Smooth muscle cell of trachea (primary cell): ENCODE measurements around the gene ST6GALNAC6. TPM values are rescaled to one million over a fixed set of nuclear protein-coding genes. Genes with fewer than 3 reads are reported as not detected.

Experiments used
- total RNA-seq: library from RNA; depleted of rRNA; stranded (reverse); fragments of >200 nt; gene quantifications from 2 replicates; pipeline ENCODE4 v1.2.1, GENCODE V29; 2014

Gene ST6GALNAC6, protein sequence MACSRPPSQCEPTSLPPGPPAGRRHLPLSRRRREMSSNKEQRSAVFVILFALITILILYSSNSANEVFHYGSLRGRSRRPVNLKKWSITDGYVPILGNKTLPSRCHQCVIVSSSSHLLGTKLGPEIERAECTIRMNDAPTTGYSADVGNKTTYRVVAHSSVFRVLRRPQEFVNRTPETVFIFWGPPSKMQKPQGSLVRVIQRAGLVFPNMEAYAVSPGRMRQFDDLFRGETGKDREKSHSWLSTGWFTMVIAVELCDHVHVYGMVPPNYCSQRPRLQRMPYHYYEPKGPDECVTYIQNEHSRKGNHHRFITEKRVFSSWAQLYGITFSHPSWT
- 47.7 and 90.0 TPM in 2 replicates for total RNA-seq

DNA sequence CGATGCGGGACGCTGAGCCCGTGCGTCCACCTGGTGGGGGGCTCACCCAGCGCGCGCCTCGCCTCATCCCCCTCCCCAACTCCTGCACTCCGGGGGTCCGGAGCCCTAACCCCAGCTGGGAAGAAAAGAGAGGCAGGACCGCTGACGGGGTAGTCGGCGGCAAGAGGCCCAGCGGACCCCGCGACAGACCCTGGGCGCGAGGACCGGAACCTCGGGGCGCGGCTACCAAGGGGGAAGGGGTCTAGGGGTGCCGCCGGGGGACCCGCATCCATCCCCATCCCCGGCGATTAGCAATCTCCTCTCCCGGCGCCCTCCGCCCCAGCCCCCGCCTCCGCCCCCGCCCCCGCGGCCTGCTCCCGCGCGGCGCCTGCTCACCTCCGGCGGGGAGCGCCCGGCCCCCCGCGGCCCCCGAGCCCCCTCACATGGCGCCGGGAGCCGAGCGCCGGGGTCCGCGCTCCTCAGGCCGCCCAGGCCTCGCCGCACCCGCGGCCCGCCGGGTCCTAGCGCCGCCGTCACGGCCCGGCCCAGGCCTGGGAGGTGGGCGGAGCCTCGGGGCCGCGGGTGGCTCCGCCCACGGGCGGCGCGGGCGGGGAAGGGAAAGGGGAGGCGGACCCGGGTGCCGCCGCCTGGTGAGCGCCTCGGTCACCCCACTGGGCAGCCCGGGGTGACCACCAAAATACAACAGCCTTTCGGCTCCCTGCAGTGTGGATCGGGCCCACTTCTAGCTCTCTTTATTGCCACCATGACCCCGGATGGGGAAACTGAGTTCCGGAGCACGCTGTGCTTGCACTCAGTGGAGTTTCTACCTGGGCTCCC lies at the start of gene ST6GALNAC6:
ST6GALNAC6 (minus strand) TSS at position 476 of the 816 bp plus-strand sequence. CDS start 1,622 bp downstream, outside the sequence.

DNA sequence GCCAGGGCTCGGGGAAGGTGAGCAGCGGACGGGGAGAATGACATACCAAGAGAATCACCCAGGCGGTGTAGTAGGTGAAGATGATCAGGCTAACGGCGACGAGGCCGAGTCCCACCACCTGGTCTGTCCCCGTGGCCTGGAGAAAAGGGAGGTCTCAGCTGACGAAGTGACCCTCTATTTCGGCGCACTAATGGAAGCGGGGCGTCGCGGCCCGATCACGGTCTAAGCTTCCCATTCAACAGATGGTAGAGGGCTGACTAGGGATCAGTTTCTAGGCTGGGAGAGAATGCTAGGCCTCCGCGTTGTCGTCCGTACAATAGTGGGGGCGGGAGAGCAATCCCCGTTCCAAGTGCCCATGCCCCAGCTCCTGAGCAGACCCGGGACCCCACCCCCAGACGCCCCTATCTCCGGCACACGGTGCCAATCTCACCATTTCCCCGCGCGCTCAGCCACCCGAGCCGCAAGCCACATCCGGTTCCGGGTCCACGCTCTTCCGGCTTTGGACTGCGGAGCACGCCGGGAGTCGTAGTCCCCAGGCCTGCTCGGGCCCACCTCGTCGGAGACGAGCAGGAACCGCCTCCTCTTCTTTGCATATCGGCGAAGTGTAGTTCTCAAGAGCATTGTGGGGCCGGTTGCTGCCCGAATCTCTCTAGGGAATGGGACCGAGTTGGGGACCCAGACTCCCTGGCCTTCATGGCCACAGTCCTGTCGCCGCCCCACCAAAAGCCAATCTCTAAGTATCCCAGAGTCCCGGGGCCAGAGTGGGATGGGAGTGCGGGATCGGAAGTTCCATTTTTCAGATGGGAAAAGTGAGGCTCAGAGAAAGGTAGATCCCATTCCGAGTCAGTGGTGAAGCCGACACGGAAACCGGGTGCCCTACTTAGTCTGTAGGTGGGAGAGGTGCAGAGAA lies 38.2 kb upstream of the ST6GALNAC6 start, which contains the start of gene DPM2:
DPM2 (minus strand) TSS at position 467 of the 910 bp plus-strand sequence; CDS start at position 433, 34 bp downstream.

DNA sequence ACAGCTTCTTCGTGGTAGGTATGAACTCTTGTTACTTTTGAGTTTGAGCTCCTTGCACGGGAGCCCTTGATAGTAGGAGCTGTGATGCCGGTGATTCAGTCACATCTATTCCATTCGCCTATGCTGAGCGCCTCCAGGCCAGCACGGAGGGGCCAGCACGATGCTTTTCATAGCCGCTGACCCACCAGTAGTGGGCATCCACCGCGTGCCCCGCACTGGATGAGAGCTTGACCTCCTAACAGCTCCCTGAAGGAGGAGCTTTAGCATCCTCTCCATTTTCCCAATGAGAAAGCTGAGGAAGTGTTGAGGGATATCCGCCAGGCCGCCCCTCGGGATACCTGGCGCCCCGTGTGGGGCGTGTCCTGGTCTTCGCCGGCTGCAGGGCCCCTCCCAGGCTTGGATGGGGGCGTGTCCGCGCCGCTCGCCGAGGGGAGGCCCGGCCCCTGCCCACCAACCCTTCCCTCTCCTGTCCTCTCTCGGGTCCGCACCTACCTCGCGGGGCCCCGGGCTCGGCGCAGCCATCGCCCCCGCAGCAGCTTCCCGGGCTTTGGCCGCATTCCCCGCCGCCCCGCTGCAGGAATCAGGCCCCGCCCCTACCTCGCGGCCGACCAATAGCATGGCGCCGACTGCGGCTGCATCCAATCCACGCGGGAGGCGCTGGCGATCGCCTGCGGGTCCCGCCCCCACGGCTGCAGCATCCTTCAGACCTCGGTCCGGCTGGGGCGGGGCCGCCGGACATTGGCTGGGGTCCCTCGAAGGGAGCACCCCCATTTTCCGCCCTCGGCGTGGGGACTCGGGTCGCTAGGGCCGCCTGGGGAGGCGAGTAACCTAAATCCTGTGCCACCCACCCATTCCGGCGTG lies 31.1 kb upstream of the ST6GALNAC6 start, which contains the start of gene PIP5KL1:
PIP5KL1 (minus strand) TSS at position 547 of the 861 bp plus-strand sequence; CDS start at position 522, 25 bp downstream.

DNA sequence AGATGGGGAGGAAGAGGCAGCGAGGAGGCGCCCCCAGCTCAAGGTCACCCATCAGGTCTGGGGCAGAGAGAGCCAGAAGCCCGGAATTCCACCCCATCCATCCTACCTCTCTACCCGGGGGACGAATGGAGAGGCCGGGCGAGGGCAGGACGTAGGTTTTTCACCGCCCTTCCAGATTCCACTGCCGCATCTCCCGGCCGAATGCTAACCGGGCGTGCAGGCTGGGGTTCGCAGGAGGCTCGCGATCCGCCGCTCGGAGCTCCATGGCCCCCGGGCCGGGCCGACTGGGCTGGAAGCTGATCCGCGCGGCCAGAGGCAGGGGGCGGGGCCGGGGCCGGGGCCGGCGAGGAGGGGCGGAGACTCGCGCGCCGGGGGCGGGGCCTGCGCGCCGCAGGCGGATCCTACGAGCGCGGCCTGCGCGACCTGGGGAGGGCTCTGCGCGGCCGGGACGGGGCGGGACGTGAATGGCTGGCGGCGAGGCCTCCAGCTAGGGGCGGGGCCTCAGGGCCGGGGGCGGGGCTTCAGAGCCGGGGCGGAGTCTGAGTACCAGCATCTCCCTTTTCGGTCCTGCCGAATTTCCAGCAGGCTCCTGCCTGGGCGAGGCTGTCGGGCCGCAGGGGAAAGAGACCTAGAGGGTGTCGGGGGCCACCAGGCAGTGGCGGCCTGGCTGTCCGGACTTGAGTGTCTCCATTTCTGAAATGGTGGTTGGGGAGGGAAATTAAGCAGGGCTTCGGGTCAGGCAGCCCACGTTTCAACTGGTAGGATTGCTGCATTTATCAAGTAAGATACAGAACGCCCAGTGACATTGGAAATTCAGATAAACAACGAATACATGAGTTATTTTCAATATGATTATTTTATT lies 17.5 kb upstream of the ST6GALNAC6 start, which contains the start of gene ST6GALNAC4:
ST6GALNAC4 (minus strand) TSS at position 322 of the 862 bp plus-strand sequence. CDS start 622 bp downstream, outside the sequence.

DNA sequence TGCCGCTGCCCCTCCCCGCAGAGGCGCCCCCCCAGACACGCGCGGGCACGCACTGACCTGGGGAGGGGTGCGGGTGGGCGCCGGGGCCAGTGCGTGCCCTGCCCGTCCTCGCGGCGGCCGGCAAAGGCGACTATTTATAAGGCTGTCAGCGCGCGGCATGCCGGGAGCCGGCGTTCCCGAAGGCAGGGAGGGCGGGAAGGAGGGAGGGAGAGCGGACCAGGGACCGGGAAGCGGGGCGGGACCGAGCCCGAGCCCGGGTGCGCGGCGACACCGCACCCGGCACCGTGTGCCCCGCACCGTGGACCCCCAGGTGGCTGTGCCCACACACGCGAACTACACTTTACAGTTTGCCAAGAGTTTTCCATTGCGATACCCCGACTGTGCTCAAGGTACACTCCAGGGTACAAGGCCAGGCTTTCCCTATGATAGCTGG lies 21.8 kb downstream of the ST6GALNAC6 start, which contains the start of gene AK1:
AK1 (minus strand) TSS at position 110 of the 433 bp plus-strand sequence. CDS start 3,058 bp downstream, outside the sequence.

DNA sequence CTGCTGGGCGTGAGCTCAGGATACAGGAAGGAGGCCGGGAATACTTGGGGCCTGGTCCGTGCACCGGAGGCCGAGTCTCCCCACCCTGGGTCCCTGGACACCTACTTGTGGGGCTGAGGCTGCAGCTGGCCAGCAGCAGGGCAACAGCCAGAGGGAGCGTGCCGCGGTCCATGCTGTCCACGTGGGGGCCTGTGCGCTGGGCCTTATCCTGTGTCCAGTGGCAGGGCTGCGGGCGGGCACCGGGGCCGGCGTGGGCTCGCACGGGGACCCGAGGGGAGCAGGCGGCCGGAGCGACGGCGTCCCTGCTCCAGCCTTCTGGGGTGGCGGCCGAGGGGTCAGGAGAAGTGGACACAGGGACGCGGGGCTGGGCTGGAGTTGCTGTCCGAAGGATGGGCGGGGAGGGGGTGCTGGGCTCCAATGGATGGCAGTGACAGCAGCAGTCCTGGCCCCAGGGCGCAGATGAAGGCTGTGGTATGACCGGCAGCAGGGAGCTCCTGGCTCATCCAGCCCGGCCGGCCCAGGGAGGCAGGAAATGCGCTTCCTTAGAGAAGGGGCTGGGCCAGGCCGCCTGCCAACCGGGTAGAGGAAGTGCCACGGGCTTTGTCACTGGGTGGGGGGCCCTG lies 45.1 kb downstream of the ST6GALNAC6 start, which contains the start of gene ENG:
ENG (minus strand) TSS at position 475 of the 623 bp plus-strand sequence; CDS start at position 172, 303 bp downstream.

Other genes with a start within 250 kb of the ST6GALNAC6 start
- 0.17 TPM in 1 of 2 replicates, not detected in the other for gene CFAP157, start 192.6 kb downstream of the ST6GALNAC6 start, total RNA-seq
- gene PTRH1, start 183.9 kb downstream of the ST6GALNAC6 start, total RNA-seq = 15.0 and 19.0 TPM in 2 replicates
- 0.15 TPM in 1 of 2 replicates, not detected in the other for gene TTC16, start 183.5 kb downstream of the ST6GALNAC6 start, total RNA-seq
- 4.1 and 4.5 TPM in 2 replicates for gene TOR2A, start 164.3 kb downstream of the ST6GALNAC6 start, total RNA-seq
- 0.29 TPM in 1 of 2 replicates, not detected in the other for gene SH2D3C, start 120.9 kb downstream of the ST6GALNAC6 start, total RNA-seq
- 39.6 and 54.7 TPM in 2 replicates for gene CDK9, start 113.6 kb downstream of the ST6GALNAC6 start, total RNA-seq
- 66.2 and 75.0 TPM in 2 replicates for gene FPGS, start 96.7 kb downstream of the ST6GALNAC6 start, total RNA-seq
- gene ENG, start 44.9 kb downstream of the ST6GALNAC6 start, total RNA-seq = 36.8 and 37.1 TPM in 2 replicates
- 51.9 and 85.0 TPM in 2 replicates for gene AK1, start 21.9 kb downstream of the ST6GALNAC6 start, total RNA-seq
- gene ST6GALNAC4, start 17.4 kb upstream of the ST6GALNAC6 start, total RNA-seq = 18.9 and 38.7 TPM in 2 replicates
- gene PIP5KL1, start 31.2 kb upstream of the ST6GALNAC6 start, total RNA-seq = 3.3 and 6.1 TPM in 2 replicates
- 9.6 and 11.9 TPM in 2 replicates for gene DPM2, start 38.3 kb upstream of the ST6GALNAC6 start, total RNA-seq
- gene EEIG1, start 81.4 kb upstream of the ST6GALNAC6 start, total RNA-seq = 12.9 and 15.4 TPM in 2 replicates
- 14.2 and 14.3 TPM in 2 replicates for gene NAIF1, start 167.7 kb upstream of the ST6GALNAC6 start, total RNA-seq
- gene SLC25A25, start 168.6 kb upstream of the ST6GALNAC6 start, total RNA-seq = 25.5 and 29.7 TPM in 2 replicates
- gene PTGES2, start 228.1 kb upstream of the ST6GALNAC6 start, total RNA-seq = 62.0 and 63.5 TPM in 2 replicates
- gene LCN2, start 249.8 kb upstream of the ST6GALNAC6 start, total RNA-seq = not detected in 2 replicates